T-cell (primary cell): ENCODE results near the gene TIPRL. TPM values are rescaled to one million over a fixed set of nuclear protein-coding genes. Genes with fewer than 3 reads are reported as not detected.
"Not testable (repeated sequence)": the region's sequence is repeated elsewhere in the genome, so short reads cannot be mapped to it uniquely, and the experiment has no call there.

ENCODE experiments used
- ATAC-seq, 4 experiments: fragments of 200-7000 bp in 3 of 4; fragments of 150-1000 bp in 1 of 4; cut with Tn5 transposase; replicated peaks in 1 of 4; 1 replicate in 3 of 4; 2 replicates in 1 of 4; pipeline ENCODE4 v1.10.0; 2021; ENCODE audit warnings: moderate library complexity in 3 of 4, mild to moderate bottlenecking in 2 of 4, moderate number of reproducible peaks in 1 of 4
- CTCF ChIA-PET, 2 donors: fragments of 300-600 bp; sonication (Branson Sonifier 250); formaldehyde crosslinking; loops; one replicate each; lab custom pipeline; 2022; ENCODE audit warnings: antibody characterized with exemption in 2 of 2; lab: Charles Lee
- POLR2A ChIA-PET, 2 donors: fragments of 300-600 bp; sonication (Branson Sonifier 250); formaldehyde crosslinking; loops; one replicate each; lab custom pipeline; 2022; ENCODE audit warnings: antibody characterized with exemption in 2 of 2; lab: Charles Lee
- DNase-seq, 35 experiments: peaks; one replicate each; pipeline versions ENCODE4 v3.0.0 to v3.0.0-alpha.2; 2013 to 2023
- H3K27ac ChIP-seq: one replicate; pipeline ENCODE4 v1.5.1; 2013; ENCODE audit warnings: low read length
- H3K27me3 ChIP-seq, 2 experiments: replicated peaks in 1 of 2; 1 replicate in 1 of 2; 2 replicates in 1 of 2; pipeline versions ENCODE4 v1.6.1 to v1.7.0; 2013; ENCODE audit warnings: low read length in 1 of 2, mixed read lengths in 1 of 2; ENCODE audit not compliant: control insufficient read depth in 2 of 2, insufficient read depth in 2 of 2; ENCODE audit errors: extremely low read depth in 1 of 2
- H3K36me3 ChIP-seq, 2 donors: 1 replicate in 1 of 2; 2 replicates in 1 of 2; pipeline versions ENCODE4 v1.6.1 to v1.7.0; 2013; ENCODE audit warnings: low read length in 1 of 2; ENCODE audit not compliant: control insufficient read depth in 2 of 2, insufficient read depth in 1 of 2; ENCODE audit errors: extremely low read depth in 1 of 2
- H3K4me1 ChIP-seq, 2 experiments: 1 replicate in 1 of 2; 2 replicates in 1 of 2; pipeline versions ENCODE4 v1.6.1 to v1.7.0; 2013; ENCODE audit warnings: low read length in 2 of 2, mixed read lengths in 1 of 2; ENCODE audit not compliant: insufficient read depth in 2 of 2, control insufficient read depth in 1 of 2; ENCODE audit errors: extremely low read depth in 1 of 2
- H3K4me3 ChIP-seq, 2 donors: 1 replicate in 1 of 2; 2 replicates in 1 of 2; pipeline versions ENCODE4 v1.5.1 to v1.7.0; 2013; ENCODE audit warnings: mild to moderate bottlenecking in 2 of 2, low read length in 1 of 2, moderate library complexity in 1 of 2; ENCODE audit not compliant: control insufficient read depth in 1 of 2; ENCODE audit errors: extremely low read depth in 1 of 2
- H3K9me3 ChIP-seq: 2 replicates; pipeline ENCODE4 v1.7.0; 2013
- H3K27ac Mint-ChIP-seq, 2 donors: one replicate each; pipeline ENCODE4 v1.8.0; 2020 to 2021; ENCODE audit warnings: mild to moderate bottlenecking in 2 of 2, mixed read lengths in 2 of 2
- H3K27me3 Mint-ChIP-seq, 2 donors: one replicate each; pipeline ENCODE4 v1.8.0; 2021 to 2022; ENCODE audit warnings: mixed read lengths in 2 of 2
- H3K36me3 Mint-ChIP-seq: one replicate; pipeline ENCODE4 v1.8.0; 2021; ENCODE audit warnings: mixed read lengths
- H3K4me1 Mint-ChIP-seq, 3 donors: one replicate each; pipeline ENCODE4 v1.8.0; 2020 to 2022; ENCODE audit warnings: mixed read lengths in 3 of 3, mild to moderate bottlenecking in 1 of 3
- H3K4me3 Mint-ChIP-seq, 3 donors: one replicate each; pipeline ENCODE4 v1.8.0; 2020 to 2022; ENCODE audit warnings: mild to moderate bottlenecking in 3 of 3, mixed read lengths in 3 of 3, moderate library complexity in 3 of 3
- H3K9me3 Mint-ChIP-seq, 3 donors: one replicate each; pipeline ENCODE4 v1.8.0; 2020 to 2022; ENCODE audit warnings: mixed read lengths in 3 of 3
- WGBS: methylation state at CpG from one replicate; pipeline ENCODE4 v1.1.5; 2013; ENCODE audit warnings: missing lambda C conversion rate; ENCODE audit not compliant: insufficient coverage; 5-methylcytosine and 5-hydroxymethylcytosine counted together
- total RNA-seq, 35 experiments: library from RNA in 6 of 35; stranded (reverse) in 6 of 35; fragments of 120-200 nt in 1 of 35; gene quantifications; one replicate each; pipeline versions ENCODE4 v1.2.1 to v1.2.4 and lab custom pipeline; 2013 to 2026

Gene TIPRL
- total RNA-seq, 5 donors from 2014 or later (not counting 1 experiment from before 2014, with no cell fraction given) = 13.8 to 26.6 (median 22.3) TPM

GRCh38 chr1:168195199-168196135 is 16.7 kb downstream of the TIPRL start:
- H3K36me3 Mint-ChIP-seq = peaks cover 58% of the 10 kb centered on the region
- no peak overlapping the region for H3K4me3 Mint-ChIP-seq
- CTCF ChIA-PET = no interaction called here

GRCh38 chr1:168199056-168199455 is 20.3 kb downstream of the TIPRL start:
- H3K4me3 Mint-ChIP-seq = no peak overlapping the region
- WGBS = no CpG with 5 or more reads among the region's 3 CpGs
- H3K27me3 Mint-ChIP-seq = no peaks in the 10 kb centered on the region
- Histone ChIP-seq H3K36me3 (peaks cover 2 to 45% of the 10 kb centered on the region in 2 donors), H3K9me3 (no peaks in the 10 kb centered on the region), H3K27me3 (no peaks in the 10 kb centered on the region), H3K27ac (no peak overlapping the region), H3K4me1 (no peaks in the 10 kb centered on the region), H3K4me3 (no peak overlapping the region)
- ATAC-seq (no peak), DNase-seq (no peak)
- peaks cover 65% of the 10 kb centered on the region for H3K36me3 Mint-ChIP-seq
- ChIA-PET CTCF (no interaction called here), POLR2A (no interaction called here)
- H3K27ac Mint-ChIP-seq = no peak overlapping the region
- peaks cover 0 to 1% (median 0%) of the 10 kb centered on the region in 3 donors for H3K4me1 Mint-ChIP-seq
- H3K9me3 Mint-ChIP-seq = no peaks in the 10 kb centered on the region

More at GRCh38 chr1:168195199-168196135, 16.7 kb downstream of the TIPRL start:
- Histone ChIP-seq H3K4me1 (no peaks in the 10 kb centered on the region), H3K27me3 (no peaks in the 10 kb centered on the region), H3K9me3 (no peaks in the 10 kb centered on the region), H3K36me3 (peaks cover 7 to 57% of the 10 kb centered on the region in 2 donors), H3K27ac (no peak overlapping the region), H3K4me3 (no peak overlapping the region)
- no peak for DNase-seq
- ATAC-seq = no peak
- no CpG with 5 or more reads among the region's 4 CpGs for WGBS
- H3K4me1 Mint-ChIP-seq = peaks cover 0 to 5% (median 1%) of the 10 kb centered on the region in 3 donors
- H3K27me3 Mint-ChIP-seq = no peaks in the 10 kb centered on the region
- H3K9me3 Mint-ChIP-seq = no peaks in the 10 kb centered on the region
- POLR2A ChIA-PET = no interaction called here
- H3K27ac Mint-ChIP-seq = no peak overlapping the region

GRCh38 chr1:168202941-168203654 is 24.3 kb downstream of the TIPRL start:
- no peak overlapping the region for H3K27ac Mint-ChIP-seq
- Histone ChIP-seq H3K4me1 (no peaks in the 10 kb centered on the region), H3K4me3 (no peak overlapping the region), H3K27ac (no peak overlapping the region), H3K36me3 (peaks cover 0 to 27% of the 10 kb centered on the region in 2 donors), H3K27me3 (no peaks in the 10 kb centered on the region), H3K9me3 (no peaks in the 10 kb centered on the region)
- peaks cover 0 to 6% (median 0%) of the 10 kb centered on the region in 3 donors for H3K9me3 Mint-ChIP-seq
- H3K27me3 Mint-ChIP-seq = no peaks in the 10 kb centered on the region
- no CpG with 5 or more reads among the region's 1 CpG for WGBS
- DNase-seq (no peak), ATAC-seq (no peak)
- ChIA-PET CTCF (no interaction called here), POLR2A (no interaction called here)
- H3K4me1 Mint-ChIP-seq = no peaks in the 10 kb centered on the region
- H3K4me3 Mint-ChIP-seq = no peak overlapping the region
- peaks cover 54% of the 10 kb centered on the region for H3K36me3 Mint-ChIP-seq

GRCh38 chr1:168206111-168206510 is 27.3 kb downstream of the TIPRL start:
- Mint-ChIP-seq H3K27me3 (no peaks in the 10 kb centered on the region), H3K9me3 (peaks cover under 1 to 14% (median 8%) of the 10 kb centered on the region in 3 donors), H3K27ac (no peak overlapping the region), H3K36me3 (peaks cover 39% of the 10 kb centered on the region), H3K4me3 (no peak overlapping the region), H3K4me1 (no peaks in the 10 kb centered on the region)
- CTCF ChIA-PET = no interaction called here
- POLR2A ChIA-PET = interaction anchor here in 1 of 2 donors (0.6 kb wide), 1 partner anchor 19 kb away, joined by 6 read pairs; no protein-coding TSS in a partner anchor
- Histone ChIP-seq H3K36me3 (peaks cover 0 to 10% of the 10 kb centered on the region in 2 donors), H3K27ac (no peak overlapping the region), H3K4me1 (no peaks in the 10 kb centered on the region), H3K9me3 (no peaks in the 10 kb centered on the region), H3K4me3 (no peak overlapping the region), H3K27me3 (no peaks in the 10 kb centered on the region)
- no peak for DNase-seq
- ATAC-seq = no peak

GRCh38 chr1:168207673-168208072 is 28.9 kb downstream of the TIPRL start:
- H3K36me3 ChIP-seq, H3K27me3 Mint-ChIP-seq, H3K4me1 Mint-ChIP-seq, DNase-seq, H3K4me3 Mint-ChIP-seq, CTCF ChIA-PET, H3K4me1 ChIP-seq, POLR2A ChIA-PET, ATAC-seq, H3K9me3 ChIP-seq, H3K27ac ChIP-seq, H3K4me3 ChIP-seq, H3K27me3 ChIP-seq, H3K27ac Mint-ChIP-seq: not testable (repeated sequence)
- Mint-ChIP-seq H3K9me3 (peaks cover 5 to 22% (median 16%) of the 10 kb centered on the region in 3 donors), H3K36me3 (peaks cover 34% of the 10 kb centered on the region)
- 93% methylated on average over 12 of the region's 34 CpGs for WGBS

GRCh38 chr1:168210312-168210711 is 31.6 kb downstream of the TIPRL start:
- H3K27me3 Mint-ChIP-seq = no peaks in the 10 kb centered on the region
- H3K4me3 Mint-ChIP-seq = no peak overlapping the region
- Histone ChIP-seq H3K4me1 (no peaks in the 10 kb centered on the region), H3K27ac (no peak overlapping the region), H3K36me3 (no peaks in the 10 kb centered on the region), H3K9me3 (no peaks in the 10 kb centered on the region), H3K27me3 (peaks cover 0 to 2% of the 10 kb centered on the region in 2 experiments), H3K4me3 (no peak overlapping the region)
- peaks cover 0 to 2% (median 1%) of the 10 kb centered on the region in 3 donors for H3K4me1 Mint-ChIP-seq
- H3K9me3 Mint-ChIP-seq = peaks cover 17 to 31% (median 22%) of the 10 kb centered on the region in 3 donors
- ATAC-seq (no peak), DNase-seq (no peak)
- H3K27ac Mint-ChIP-seq = no peak overlapping the region
- CTCF ChIA-PET = interaction anchor here in 1 of 2 donors (0.5 kb wide), 1 partner anchor 53 kb away, joined by 4 read pairs; no protein-coding TSS in a partner anchor
- H3K36me3 Mint-ChIP-seq = peaks cover 16% of the 10 kb centered on the region
- POLR2A ChIA-PET = no interaction called here
- WGBS = no CpG with 5 or more reads among the region's 3 CpGs
